HEK293T (cell line): Measurements from ENCODE around the gene TECR.

Experiments
- CTCF ChIA-PET: fragments of 350-600 bp; formaldehyde crosslinking; extraction: SDS; loops from one replicate; lab custom pipeline; 2021; ENCODE audit warnings: antibody characterized with exemption, inconsistent platforms; lab: Yijun Ruan, JAX
- POLR2A ChIA-PET: fragments of 350-600 bp; formaldehyde crosslinking; extraction: SDS; loops from one replicate; lab custom pipeline; 2020; ENCODE audit warnings: antibody characterized with exemption, inconsistent platforms; lab: Yijun Ruan, JAX
- DNase-seq: peaks from one replicate; pipeline ENCODE4 v3.0.0; 2012; ENCODE audit warnings: mixed read lengths; ENCODE audit errors: extremely low spot score
- ARNT ChIP-seq: fragments of 450-650 bp; IDR thresholded peaks from 2 replicates; pipeline ENCODE4 v1.6.1; 2017; ENCODE audit warnings: mild to moderate bottlenecking
- BHLHE40 ChIP-seq: fragments of 450-650 bp; IDR thresholded peaks from 2 replicates; pipeline ENCODE4 v1.6.1; 2016; ENCODE audit warnings: mild to moderate bottlenecking, moderate library complexity, borderline replicate concordance
- CTBP1 ChIP-seq: fragments of 450-650 bp; IDR thresholded peaks from 2 replicates; pipeline ENCODE4 v1.6.1; 2016; ENCODE audit warnings: borderline replicate concordance
- ELF4 ChIP-seq: fragments of 450-650 bp; IDR thresholded peaks from 2 replicates; pipeline ENCODE4 v1.6.1; 2017; ENCODE audit warnings: antibody characterized with exemption
- FOXA1 ChIP-seq: fragments of 450-650 bp; IDR thresholded peaks from 2 replicates; pipeline ENCODE4 v1.6.1; 2016; ENCODE audit warnings: mild to moderate bottlenecking
- FOXK2 ChIP-seq: fragments of 450-650 bp; IDR thresholded peaks from 2 replicates; pipeline ENCODE4 v1.6.1; 2016; ENCODE audit warnings: mild to moderate bottlenecking
- FOXM1 ChIP-seq: fragments of 450-650 bp; IDR thresholded peaks from 2 replicates; pipeline ENCODE4 v1.6.1; 2017; ENCODE audit warnings: mild to moderate bottlenecking, borderline replicate concordance
- HDGF ChIP-seq: fragments of 450-650 bp; IDR thresholded peaks from 2 replicates; pipeline ENCODE4 v1.6.1; 2017; ENCODE audit warnings: antibody characterized with exemption, borderline replicate concordance
- L3MBTL2 ChIP-seq: fragments of 450-650 bp; conservative IDR thresholded peaks from 2 replicates; pipeline ENCODE4 v1.6.1; 2016; ENCODE audit warnings: mild to moderate bottlenecking
- LEF1 ChIP-seq: fragments of 450-650 bp; IDR thresholded peaks from 2 replicates; pipeline ENCODE4 v1.6.1; 2017; ENCODE audit warnings: mild to moderate bottlenecking, borderline replicate concordance
- NFRKB ChIP-seq: fragments of 450-650 bp; IDR thresholded peaks from 2 replicates; pipeline ENCODE4 v1.6.1; 2016; ENCODE audit warnings: mild to moderate bottlenecking, moderate library complexity
- PKNOX1 ChIP-seq: fragments of 450-650 bp; IDR thresholded peaks from 2 replicates; pipeline ENCODE4 v1.6.1; 2016
- SP1 ChIP-seq: fragments of 450-650 bp; IDR thresholded peaks from 2 replicates; pipeline ENCODE4 v1.6.1; 2017
- SUZ12 ChIP-seq: fragments of 450-650 bp; IDR thresholded peaks from 2 replicates; pipeline ENCODE4 v1.6.1; 2016; ENCODE audit warnings: mild to moderate bottlenecking
- TARDBP ChIP-seq: fragments of 450-650 bp; IDR thresholded peaks from 2 replicates; pipeline ENCODE4 v1.6.1; 2016
- ZNF384 ChIP-seq: fragments of 450-650 bp; IDR thresholded peaks from 2 replicates; pipeline ENCODE4 v1.6.1; 2016

TECR gene

GRCh38 chr19:14492756-14493337 is 36.5 kb upstream of the TECR start:
- DNase-seq, result no peak
- ChIA-PET POLR2A (interaction anchor here (1.7 kb wide), 1 partner anchor 26 kb away, joined by 6 read pairs; the partner anchor contains the start of gene DNAJB1), CTCF (interaction anchor here (0.5 kb wide), 1 partner anchor 282 kb away, joined by 5 read pairs; no protein-coding TSS in a partner anchor)
- no peak for TF ChIP-seq TARDBP
- TF ChIP-seq FOXK2, result no peak
- TF ChIP-seq LEF1, result no peak
- no peak for TF ChIP-seq PKNOX1
- no peak for TF ChIP-seq HDGF
- no peak for TF ChIP-seq BHLHE40
- no peak for TF ChIP-seq FOXM1
- TF ChIP-seq SP1, result no peak
- no peak for TF ChIP-seq L3MBTL2
- no peak for TF ChIP-seq CTBP1
- no peak for TF ChIP-seq ZNF384
- TF ChIP-seq ARNT, result no peak
- TF ChIP-seq ELF4, result no peak
- no peak for TF ChIP-seq NFRKB

DNA sequence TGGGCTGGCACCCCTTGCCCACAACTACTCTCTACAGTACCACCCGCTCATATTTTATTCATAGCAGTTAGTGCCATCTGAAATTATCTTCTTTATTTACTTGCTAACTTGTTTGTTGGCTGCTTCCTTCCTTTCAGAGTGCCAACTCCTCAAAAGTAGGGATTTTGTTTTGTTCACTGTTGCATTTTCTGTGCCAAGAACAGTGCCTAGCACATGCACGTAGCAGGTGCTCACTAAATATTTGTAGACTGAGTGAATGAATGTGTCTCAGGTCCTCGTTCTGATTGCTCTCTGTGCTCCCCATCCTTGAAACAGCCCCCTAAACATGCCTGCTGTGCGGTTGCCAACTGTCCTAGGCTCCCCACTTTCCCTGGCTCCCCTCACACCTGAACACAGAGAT is 35.0 kb upstream of the TECR start:
- POLR2A ChIA-PET, result interaction anchor here (3.5 kb wide), 1 partner anchor 23 kb away, joined by 27 read pairs; the partner anchor contains the start of gene DNAJB1
- CTCF ChIA-PET, result interaction anchor here (1.0 kb wide), 1 partner anchor 11 kb away, joined by 3 read pairs; no protein-coding TSS in a partner anchor

DNA sequence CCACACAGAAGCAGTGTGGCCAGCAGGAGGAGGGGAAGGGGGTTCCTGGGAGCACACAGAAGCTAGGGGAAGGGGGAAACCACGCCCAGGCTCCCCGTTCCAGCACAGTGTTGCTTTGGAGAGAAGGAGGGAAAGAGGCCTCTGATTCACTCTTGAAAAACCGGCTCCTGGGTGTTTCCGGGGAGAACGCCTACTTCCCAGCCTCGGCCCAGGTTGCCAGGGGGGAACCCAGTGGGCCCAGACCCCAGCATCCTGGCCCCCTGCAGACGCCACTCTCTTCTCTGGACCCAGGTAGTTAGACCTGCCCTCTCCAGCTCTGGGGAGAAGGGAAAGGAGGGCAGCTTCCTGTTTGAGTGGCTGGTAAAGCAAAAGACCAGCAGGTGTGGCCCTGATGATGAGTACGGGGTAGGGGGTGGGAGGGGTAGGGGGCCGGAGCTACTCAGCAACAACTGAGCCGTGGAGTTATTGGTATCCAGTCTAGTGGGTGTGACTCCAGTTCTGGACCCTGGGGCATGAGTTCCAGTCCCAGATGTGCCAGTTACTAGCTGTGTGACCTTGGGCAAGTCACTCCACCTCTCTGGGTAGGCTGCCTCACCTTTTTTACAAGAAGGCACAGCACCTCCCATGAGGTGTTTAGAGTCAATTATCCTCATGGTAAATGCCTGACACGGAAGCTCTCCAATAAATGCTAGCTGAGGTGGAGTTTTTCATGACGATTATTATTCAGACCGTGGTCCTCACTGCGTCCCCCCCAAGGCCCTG is 34.3 kb upstream of the TECR start:
- CTCF ChIA-PET, result interaction anchor here (1.0 kb wide), 1 partner anchor 10 kb away, joined by 3 read pairs; no protein-coding TSS in a partner anchor
- no peak for DNase-seq
- POLR2A ChIA-PET, result interaction anchor here (0.6 to 3.5 kb wide), 3 partner anchors 23 to 618 kb away, joined by 3 to 27 read pairs (median 3); partner anchors contain the start of genes DNAJB1 and NANOS3
- TF ChIP-seq CTBP1, result no peak
- no peak for TF ChIP-seq SUZ12
- TF ChIP-seq SP1, result no peak
- no peak for TF ChIP-seq FOXM1
- TF ChIP-seq NFRKB, result no peak
- TF ChIP-seq BHLHE40, result no peak
- no peak for TF ChIP-seq ARNT
- no peak for TF ChIP-seq HDGF
- no peak for TF ChIP-seq FOXK2
- TF ChIP-seq FOXA1, result no peak
- no peak for TF ChIP-seq PKNOX1
- no peak for TF ChIP-seq LEF1

More for the DNA sequence above, 35.0 kb upstream of the TECR start:
- TF ChIP-seq FOXK2 (no peak), FOXM1 (no peak), ZNF384 (no peak), BHLHE40 (no peak)
- no peak for DNase-seq

- POLR2A ChIA-PET, result interaction anchor here (1.0 to 3.5 kb wide), 5 partner anchors 8 to 67 kb away, joined by 3 to 27 read pairs (median 3); partner anchors contain the start of gene DNAJB1
- CTCF ChIA-PET, result no interaction called here
- no peak for TF ChIP-seq ELF4
- no peak for TF ChIP-seq SUZ12
- no peak for TF ChIP-seq HDGF
- TF ChIP-seq PKNOX1, result no peak
- TF ChIP-seq FOXA1, result no peak
- DNase-seq, result no peak
Observed at GRCh38 chr19:14495672-14496028, 33.7 kb upstream of the TECR start.

GRCh38 chr19:14496029-14496833 is 33.2 kb upstream of the TECR start, which contains the start of gene GIPC1:
GIPC1 (minus strand) TSS chr19:14496127; CDS start chr19:14482976, 13,151 bp downstream.
- ChIA-PET CTCF (no interaction called here), POLR2A (interaction anchor here (1.0 to 3.5 kb wide), 7 partner anchors 9 to 543 kb away, joined by 3 to 27 read pairs (median 3); partner anchors contain the start of genes DCAF15 and DNAJB1)
- peak; percentile 99 for DNase-seq
- TF ChIP-seq PKNOX1 (peak; percentile 94), TARDBP (no peak), ELF4 (no peak), FOXA1 (no peak), L3MBTL2 (peak; percentile 93), FOXM1 (0 out of 2 replicates have a peak, but pooled peaks have one; percentile 21), HDGF (0 out of 2 replicates have a peak, but pooled peaks have one; percentile 58), ZNF384 (no peak), SP1 (no peak), BHLHE40 (peak; percentile 61; the same call in 1 of the 2 replicates), SUZ12 (no peak), LEF1 (no peak; the same call in 1 of the 2 replicates), CTBP1 (no peak)
